Uterus (tissue), 2 donors: ENCODE data around the gene CFAP43.

Source experiments
- CTCF ChIP-seq, 4 experiments: fragments of 200-600 bp in 2 of 4; fragments of 450-650 bp in 2 of 4; sonication (generic) in 2 of 4; IDR thresholded peaks; one replicate each; pipeline ENCODE4 v1.5.1; 2016 to 2019; ENCODE audit warnings: antibody characterized with exemption in 4 of 4, mild to moderate bottlenecking in 2 of 4, moderate library complexity in 1 of 4
- POLR2A ChIP-seq, 2 donors: fragments of 450-650 bp; IDR thresholded peaks; one replicate each; pipeline ENCODE4 v1.6.1; 2016; ENCODE audit warnings: antibody characterized with exemption in 2 of 2, mild to moderate bottlenecking in 1 of 2, moderate library complexity in 1 of 2

- TF ChIP-seq POLR2A (IDR thresholded peaks at IDR 0.05) (no peak), CTCF (IDR thresholded peaks at IDR 0.05) (no peak)
These were observed 49.5 kb upstream of the CFAP43 start for GRCh38 chr10:104281694-104282093.
